ENCODE measurements around the gene ZAR1L.

GRCh38 chr13:32256243-32256642 lies 58.9 kb downstream of the ZAR1L start:
- TF ChIP-seq CTCF (IDR thresholded peaks at IDR 0.05; ENCODE audit: low read depth, low read length, poor library complexity, severe bottlenecking) (no peak), EZH2phosphoT487 (IDR thresholded peaks at IDR 0.05; ENCODE audit: borderline replicate concordance, low read length) (no peak)
